Liver (tissue), 9 donors: ENCODE results near the gene BNC2. TPM values are rescaled to one million over a fixed set of nuclear protein-coding genes. Genes with fewer than 3 reads are reported as not detected.

ENCODE experiments used
- DNase-seq: peaks from one replicate; pipeline ENCODE4 v3.0.0-alpha.2; 2017; ENCODE audit warnings: low spot score
- H3K27ac ChIP-seq, 2 donors: one replicate each; pipeline ENCODE4 v1.7.0; 2013; ENCODE audit warnings: inconsistent platforms in 2 of 2, low read length in 2 of 2, control low read depth in 1 of 2, low read depth in 1 of 2, mild to moderate bottlenecking in 1 of 2
- H3K27me3 ChIP-seq, 4 donors: one replicate each; pipeline versions ENCODE4 v1.6.1 to v1.7.0; 2013; ENCODE audit warnings: low read length in 3 of 4, inconsistent platforms in 1 of 4, mild to moderate bottlenecking in 1 of 4, moderate library complexity in 1 of 4; ENCODE audit not compliant: control insufficient read depth in 4 of 4, insufficient read depth in 4 of 4
- H3K36me3 ChIP-seq, 4 donors: one replicate each; pipeline versions ENCODE4 v1.6.1 to v1.7.0; 2013; ENCODE audit warnings: low read length in 3 of 4, mild to moderate bottlenecking in 3 of 4, low read depth in 1 of 4, moderate library complexity in 1 of 4; ENCODE audit not compliant: control insufficient read depth in 4 of 4, insufficient read depth in 3 of 4
- H3K4me1 ChIP-seq, 4 donors: one replicate each; pipeline versions ENCODE4 v1.6.1 to v1.7.0; 2013; ENCODE audit warnings: low read length in 3 of 4, mild to moderate bottlenecking in 3 of 4, moderate library complexity in 1 of 4; ENCODE audit not compliant: control insufficient read depth in 4 of 4, insufficient read depth in 4 of 4
- H3K4me3 ChIP-seq, 3 donors: one replicate each; pipeline versions ENCODE4 v1.6.1 to v1.7.0; 2013; ENCODE audit warnings: low read length in 3 of 3, control low read depth in 1 of 3, low read depth in 1 of 3, mild to moderate bottlenecking in 1 of 3
- H3K9ac ChIP-seq, 2 donors: one replicate each; pipeline ENCODE4 v1.7.0; 2013; ENCODE audit warnings: low read length in 2 of 2, mild to moderate bottlenecking in 2 of 2, moderate library complexity in 2 of 2, control low read depth in 1 of 2, low read depth in 1 of 2
- H3K9me3 ChIP-seq, 4 donors: one replicate each; pipeline versions ENCODE4 v1.6.1 to v1.7.0; 2013; ENCODE audit warnings: low read length in 3 of 4; ENCODE audit not compliant: control insufficient read depth in 4 of 4
- CTCF ChIP-seq: fragments of 150-350 bp; IDR thresholded peaks from 2 replicates; pipeline ENCODE4 v1.5.1; 2017; ENCODE audit warnings: improper control_type of control experiment, low read depth, low read length; ENCODE audit not compliant: missing input control
- EGR1 ChIP-seq, 2 donors: IDR thresholded peaks; 2 replicates each; pipeline ENCODE4 v1.6.1; 2016 to 2018; ENCODE audit warnings: antibody characterized with exemption in 2 of 2, low read depth in 2 of 2
- FOXA1 ChIP-seq: IDR thresholded peaks from 2 replicates; pipeline ENCODE4 v1.6.1; 2016; ENCODE audit warnings: antibody characterized with exemption
- FOXA2 ChIP-seq: IDR thresholded peaks from 2 replicates; pipeline ENCODE4 v1.6.1; 2016; ENCODE audit warnings: antibody characterized with exemption
- GABPA ChIP-seq, 2 donors: IDR thresholded peaks in 1 of 2; conservative IDR thresholded peaks in 1 of 2; 2 replicates each; pipeline ENCODE4 v1.6.1; 2016; ENCODE audit warnings: antibody characterized with exemption in 2 of 2, mild to moderate bottlenecking in 1 of 2, moderate library complexity in 1 of 2
- HNF4A ChIP-seq, 2 donors: conservative IDR thresholded peaks; 2 replicates each; pipeline ENCODE4 v1.6.1; 2016; ENCODE audit warnings: antibody characterized with exemption in 2 of 2, mild to moderate bottlenecking in 2 of 2
- HNF4G ChIP-seq: IDR thresholded peaks from 2 replicates; pipeline ENCODE4 v1.6.1; 2016; ENCODE audit warnings: antibody characterized with exemption
- JUND ChIP-seq, 2 donors: IDR thresholded peaks; 2 replicates each; pipeline ENCODE4 v1.6.1; 2016; ENCODE audit warnings: antibody characterized with exemption in 2 of 2
- MAX ChIP-seq: IDR thresholded peaks from 2 replicates; pipeline ENCODE4 v1.6.1; 2016; ENCODE audit warnings: antibody characterized with exemption
- NR2F2 ChIP-seq: IDR thresholded peaks from 2 replicates; pipeline ENCODE4 v1.6.1; 2016; ENCODE audit warnings: antibody characterized with exemption
- RAD21 ChIP-seq, 2 donors: IDR thresholded peaks; 2 replicates each; pipeline ENCODE4 v1.6.1; 2016; ENCODE audit warnings: antibody characterized with exemption in 2 of 2, mild to moderate bottlenecking in 2 of 2
- REST ChIP-seq: IDR thresholded peaks from 2 replicates; pipeline ENCODE4 v1.6.1; 2016; ENCODE audit warnings: antibody characterized with exemption, mild to moderate bottlenecking
- SP1 ChIP-seq: IDR thresholded peaks from 2 replicates; pipeline ENCODE4 v1.6.1; 2018; ENCODE audit warnings: antibody characterized with exemption, mild to moderate bottlenecking
- TAF1 ChIP-seq: conservative IDR thresholded peaks from 2 replicates; pipeline ENCODE4 v1.6.1; 2016; ENCODE audit warnings: antibody characterized with exemption, mild to moderate bottlenecking
- YY1 ChIP-seq: IDR thresholded peaks from 2 replicates; pipeline ENCODE4 v1.6.1; 2016; ENCODE audit warnings: antibody characterized with exemption, mild to moderate bottlenecking
- ZBTB33 ChIP-seq: IDR thresholded peaks from 2 replicates; pipeline ENCODE4 v1.6.1; 2016; ENCODE audit warnings: antibody characterized with exemption
- WGBS: extraction: QIAGEN DNeasy Blood & Tissue Kit; methylation state at CpG from one replicate; pipeline ENCODE4 v1.1.7; 2013; 5-methylcytosine and 5-hydroxymethylcytosine counted together
- polyA plus RNA-seq, 2 donors: library from polyadenylated mRNA; stranded (reverse) in 1 of 2; unstranded in 1 of 2; fragments of 200-250 nt in 1 of 2; fragments of >200 nt in 1 of 2; fragmentation: Nextera tagmentation in 1 of 2; extraction: Ambion mirVana in 1 of 2; gene quantifications; one replicate each; pipeline versions ENCODE4 v1.2.1 to v1.2.3, GENCODE V29; 2013 to 2015
- total RNA-seq, 2 donors: library from RNA; depleted of rRNA; stranded (reverse); fragments of >200 nt; gene quantifications; one replicate each; pipeline ENCODE4 v1.2.3, GENCODE V29; 2014
- donor health status: healthy.
- donor health status: healthy.
- donor health status: healthy.
- donor health status: healthy.
- donor health status: healthy.

Gene BNC2
- total and polyA plus RNA-seq, 4 donors: 0.07 to 0.67 (median 0.08) TPM

- DNase-seq: no peak
- Histone ChIP-seq H3K36me3 (no peaks in the 10 kb centered on the region), H3K9ac (no peak overlapping the region), H3K27me3 (peaks cover 0 to 3% (median 0%) of the 10 kb centered on the region in 4 donors), H3K9me3 (no peaks in the 10 kb centered on the region), H3K4me3 (no peak overlapping the region), H3K4me1 (no peaks in the 10 kb centered on the region), H3K27ac (no peak overlapping the region)
- 85% methylated on average over 13 of the region's 13 CpGs for WGBS
- TF ChIP-seq HNF4G: no peak
- no peak for TF ChIP-seq CTCF
- TF ChIP-seq SP1: no peak
- TF ChIP-seq TAF1: no peak
- TF ChIP-seq EGR1 (IDR thresholded peaks at IDR 0.05; ENCODE audit: low read depth in 2 of 2): no peak
- TF ChIP-seq MAX: no peak
- TF ChIP-seq FOXA1: no peak
- TF ChIP-seq RAD21 (IDR thresholded peaks at IDR 0.05): no peak
- TF ChIP-seq YY1: no peak
- no peak for TF ChIP-seq HNF4A (conservative IDR thresholded peaks at IDR 0.05)
- no peak for TF ChIP-seq NR2F2
These were observed 499.8 kb downstream of the BNC2 start for GRCh38 chr9:16370647-16371046.

- peaks cover 0 to 3% (median 0%) of the 10 kb centered on the region in 4 donors for H3K27me3 ChIP-seq
- H3K36me3 ChIP-seq: no peaks in the 10 kb centered on the region
- DNase-seq: no peak
- no peak overlapping the region for H3K27ac ChIP-seq
- no peaks in the 10 kb centered on the region for H3K9me3 ChIP-seq
- WGBS: 87% methylated on average over 4 of the region's 4 CpGs
- no peak overlapping the region for H3K9ac ChIP-seq
- TF ChIP-seq GABPA (IDR thresholded peaks at IDR 0.05 in 1 of 2, conservative IDR thresholded peaks at IDR 0.05 in 1 of 2) (no peak), REST (no peak), CTCF (no peak), JUND (IDR thresholded peaks at IDR 0.05) (no peak), SP1 (no peak), HNF4G (no peak), ZBTB33 (no peak), FOXA2 (no peak)
- no peaks in the 10 kb centered on the region for H3K4me1 ChIP-seq
- no peak overlapping the region for H3K4me3 ChIP-seq
These were observed 501.0 kb downstream of the BNC2 start for GRCh38 chr9:16369427-16369826.
